NCI-H2171 treated with DMSO at 0.1 percent for 48 hours (cell line): ENCODE data around the gene DAPL1.

Experiments used
- DNase-seq: peaks from one replicate; lab custom pipeline; 2025; lab: John Stamatoyannopoulos, UW

DAPL1 gene

GRCh38 chr2:158777077-158777476 is 18.0 kb upstream of the DAPL1 start:
- DNase-seq = no peak

- no peak for DNase-seq
Observed at GRCh38 chr2:158778243-158778642, 16.9 kb upstream of the DAPL1 start.

GRCh38 chr2:158779621-158780020 is 15.5 kb upstream of the DAPL1 start:
- no peak for DNase-seq

- peak; percentile 52 for DNase-seq
Observed at GRCh38 chr2:158781353-158781961, 13.7 kb upstream of the DAPL1 start.

GRCh38 chr2:158782136-158782535 is 13.0 kb upstream of the DAPL1 start:
- peak; percentile 18 for DNase-seq

GRCh38 chr2:158782616-158783015 is 12.5 kb upstream of the DAPL1 start:
- no peak for DNase-seq

- DNase-seq = peak; percentile 61
Observed at GRCh38 chr2:158783923-158784322, 11.2 kb upstream of the DAPL1 start.

GRCh38 chr2:158786897-158787296 is 8.2 kb upstream of the DAPL1 start:
- DNase-seq = no peak

- DNase-seq = no peak
Observed at GRCh38 chr2:158788951-158789350, 6.2 kb upstream of the DAPL1 start.

GRCh38 chr2:158796652-158797051 is 1.5 kb downstream of the DAPL1 start:
- DNase-seq = no peak

- DNase-seq = peak; percentile 97
Observed at GRCh38 chr2:158797963-158798700, 3.0 kb downstream of the DAPL1 start.

GRCh38 chr2:158799181-158799580 is 4.1 kb downstream of the DAPL1 start:
- DNase-seq = no peak

- DNase-seq = no peak
Observed at GRCh38 chr2:158803506-158803905, 8.4 kb downstream of the DAPL1 start.

GRCh38 chr2:158805255-158805654 is 10.1 kb downstream of the DAPL1 start:
- DNase-seq = no peak

- no peak for DNase-seq
Observed at GRCh38 chr2:158805936-158806335, 10.8 kb downstream of the DAPL1 start.

GRCh38 chr2:158806941-158807340 is 11.8 kb downstream of the DAPL1 start:
- no peak for DNase-seq

GRCh38 chr2:158808426-158808825 is 13.3 kb downstream of the DAPL1 start:
- no peak for DNase-seq

GRCh38 chr2:158809816-158810215 is 14.7 kb downstream of the DAPL1 start:
- DNase-seq = no peak

- DNase-seq = peak; percentile 22
Observed at GRCh38 chr2:158810731-158811460, 15.8 kb downstream of the DAPL1 start.

GRCh38 chr2:158815166-158815565 is 20.0 kb downstream of the DAPL1 start:
- DNase-seq = no peak

- DNase-seq = peak; percentile 20
Observed at GRCh38 chr2:158815658-158816057, 20.5 kb downstream of the DAPL1 start.

- DNase-seq = no peak
Observed at GRCh38 chr2:158817588-158817987, 22.5 kb downstream of the DAPL1 start.

- no peak for DNase-seq
Observed at GRCh38 chr2:158818511-158818910, 23.4 kb downstream of the DAPL1 start.
